Loucy (cell line): ENCODE measurements around the gene SSH2.
A peak's percentile ranks its signal among the peaks of the same experiment; 100 is the strongest.

ENCODE experiments used
- H2AFZ ChIP-seq: fragments of 200-600 bp; sonication (generic); 2 replicates; pipeline ENCODE4 v1.6.0; 2016; ENCODE audit warnings: antibody characterized with exemption, mild to moderate bottlenecking, low read length, moderate library complexity
- H3F3A ChIP-seq: fragments of 200-600 bp; 2 replicates; pipeline ENCODE4 v1.6.0; 2016; ENCODE audit warnings: antibody characterized with exemption, low read depth, mild to moderate bottlenecking
- H3K27me3 ChIP-seq: fragments of 200-600 bp; sonication (generic); 2 replicates; pipeline ENCODE4 v1.6.1; 2014; ENCODE audit warnings: low read length, mild to moderate bottlenecking; ENCODE audit not compliant: insufficient read depth, poor library complexity, severe bottlenecking
- H3K36me3 ChIP-seq: fragments of 200-600 bp; sonication (generic); 2 replicates; pipeline ENCODE4 v1.6.1; 2016; ENCODE audit warnings: low read length; ENCODE audit not compliant: insufficient read depth
- H3K4me1 ChIP-seq: fragments of 200-600 bp; sonication (generic); 2 replicates; pipeline ENCODE4 v1.5.1; 2014; ENCODE audit warnings: low read length, mild to moderate bottlenecking; ENCODE audit not compliant: insufficient read depth, poor library complexity, severe bottlenecking
- H3K4me2 ChIP-seq: fragments of 200-600 bp; sonication (generic); 2 replicates; pipeline ENCODE4 v1.6.0; 2014; ENCODE audit warnings: antibody characterized with exemption, low read length, low read depth, mild to moderate bottlenecking; ENCODE audit not compliant: poor library complexity, severe bottlenecking
- H3K4me3 ChIP-seq: fragments of 200-600 bp; sonication (generic); 2 replicates; pipeline ENCODE4 v1.5.1; 2014; ENCODE audit warnings: low read length, mild to moderate bottlenecking, mixed read lengths; ENCODE audit not compliant: poor library complexity, severe bottlenecking
- H3K79me2 ChIP-seq: fragments of 200-600 bp; sonication (generic); 2 replicates; pipeline ENCODE4 v1.6.1; 2014; ENCODE audit warnings: low read length; ENCODE audit not compliant: insufficient read depth
- H3K9ac ChIP-seq: fragments of 200-600 bp; sonication (generic); 2 replicates; pipeline ENCODE4 v1.6.0; 2014; ENCODE audit warnings: mild to moderate bottlenecking, low read depth, low read length, moderate library complexity; ENCODE audit not compliant: poor library complexity, severe bottlenecking
- H3K9me2 ChIP-seq: fragments of 200-600 bp; sonication (generic); replicated peaks from 2 replicates; pipeline ENCODE4 v1.6.1; 2016; ENCODE audit warnings: low read depth, low read length, mixed read lengths
- H3K9me3 ChIP-seq: fragments of 200-600 bp; sonication (generic); 2 replicates; pipeline ENCODE4 v1.6.1; 2014; ENCODE audit warnings: mild to moderate bottlenecking, antibody characterized with exemption, low read length, low read depth; ENCODE audit not compliant: insufficient read depth
- H4K20me1 ChIP-seq: fragments of 200-600 bp; sonication (generic); 2 replicates; pipeline ENCODE4 v1.6.0; 2014; ENCODE audit warnings: antibody characterized with exemption, low read length, mild to moderate bottlenecking; ENCODE audit not compliant: insufficient read depth, poor library complexity, severe bottlenecking
- CTCF ChIP-seq: fragments of 200-600 bp; sonication (generic); conservative IDR thresholded peaks from 2 replicates; pipeline ENCODE4 v1.5.1; 2014; ENCODE audit warnings: mild to moderate bottlenecking, antibody characterized with exemption, low read length
- EZH2phosphoT487 ChIP-seq: fragments of 200-600 bp; IDR thresholded peaks from 2 replicates; pipeline ENCODE4 v1.6.1; 2018; ENCODE audit warnings: antibody characterized with exemption, mild to moderate bottlenecking, moderate library complexity, borderline replicate concordance

Gene SSH2

GRCh38 chr17:29764217-29764616 is 165.8 kb downstream of the SSH2 start:
- Histone ChIP-seq H3K4me1 (peaks cover 12% of the 10 kb centered on the region), H2AFZ (no peak overlapping the region), H3K9ac (no peak overlapping the region), H3K79me2 (peaks cover 10% of the 10 kb centered on the region), H3K27me3 (no peaks in the 10 kb centered on the region), H3K4me2 (no peak overlapping the region), H3K4me3 (no peak overlapping the region), H4K20me1 (peaks cover 11% of the 10 kb centered on the region), H3K36me3 (no peaks in the 10 kb centered on the region), H3K9me2 (no peaks in the 10 kb centered on the region), H3K9me3 (no peaks in the 10 kb centered on the region), H3F3A (0 out of 2 replicates have a peak, but pooled peaks cover 8% of the 10 kb centered on the region)
- TF ChIP-seq CTCF (no peak), EZH2phosphoT487 (no peak)

GRCh38 chr17:29763273-29763672 is 166.8 kb downstream of the SSH2 start:
- Histone ChIP-seq H3K79me2 (peaks cover 20% of the 10 kb centered on the region), H2AFZ (no peak overlapping the region), H3K4me1 (peaks cover 17% of the 10 kb centered on the region), H3K9me2 (no peaks in the 10 kb centered on the region), H3K9me3 (no peaks in the 10 kb centered on the region), H3K4me2 (no peak overlapping the region), H3K36me3 (no peaks in the 10 kb centered on the region), H4K20me1 (peaks cover 20% of the 10 kb centered on the region), H3F3A (0 out of 2 replicates have a peak, but pooled peaks cover 8% of the 10 kb centered on the region), H3K4me3 (no peak overlapping the region), H3K27me3 (no peaks in the 10 kb centered on the region), H3K9ac (no peak overlapping the region)
- no peak for TF ChIP-seq EZH2phosphoT487

- peak overlapping the region; percentile 41 for H2AFZ ChIP-seq
- H3K9ac ChIP-seq: peak overlapping the region; percentile 73
- H3K4me2 ChIP-seq: peak overlapping the region; percentile 87
- 0 out of 2 replicates have a peak, but pooled peaks cover 8% of the 10 kb centered on the region for H3F3A ChIP-seq
- TF ChIP-seq EZH2phosphoT487 (no peak), CTCF (no peak)
- H3K9me2 ChIP-seq: no peaks in the 10 kb centered on the region
- H3K4me3 ChIP-seq: peak overlapping the region; percentile 85
- peaks cover 29% of the 10 kb centered on the region for H4K20me1 ChIP-seq
- H3K27me3 ChIP-seq: no peaks in the 10 kb centered on the region
- H3K9me3 ChIP-seq: no peaks in the 10 kb centered on the region
- H3K36me3 ChIP-seq: no peaks in the 10 kb centered on the region
- H3K79me2 ChIP-seq: peaks cover 33% of the 10 kb centered on the region
- H3K4me1 ChIP-seq: peaks cover 26% of the 10 kb centered on the region
Measured at GRCh38 chr17:29761040-29761761, 168.8 kb downstream of the SSH2 start.
